GM12801 (cell line): ENCODE data around the gene ZEB2.

ENCODE experiments used
- CTCF ChIP-seq: IDR thresholded peaks from one replicate; pipeline ENCODE4 v1.5.1; 2011; ENCODE audit warnings: control low read depth; ENCODE audit not compliant: insufficient read length; ENCODE audit errors: extremely low read depth

The ZEB2 gene

GRCh38 chr2:144479659-144480058 lies 40.3 kb downstream of the ZEB2 start:
- no peak for TF ChIP-seq CTCF

- TF ChIP-seq CTCF, result no peak
These were observed 40.8 kb downstream of the ZEB2 start for GRCh38 chr2:144479138-144479537.

- no peak for TF ChIP-seq CTCF
These were observed 42.0 kb downstream of the ZEB2 start for GRCh38 chr2:144477957-144478311.

- TF ChIP-seq CTCF, result no peak
These were observed 42.5 kb downstream of the ZEB2 start for GRCh38 chr2:144477281-144477956.

GRCh38 chr2:144476682-144477081 lies 43.2 kb downstream of the ZEB2 start:
- TF ChIP-seq CTCF, result no peak

- no peak for TF ChIP-seq CTCF
These were observed 44.2 kb downstream of the ZEB2 start for GRCh38 chr2:144475569-144476275.

GRCh38 chr2:144475044-144475443 lies 44.9 kb downstream of the ZEB2 start:
- no peak for TF ChIP-seq CTCF
